Uterus (tissue), 2 donors: Measurements from ENCODE around the gene SULT1A1.
"Not testable (repeated sequence)": the region's sequence is repeated elsewhere in the genome, so short reads cannot be mapped to it uniquely, and the experiment has no call there.

Source experiments
- POLR2A ChIP-seq, 2 donors: fragments of 450-650 bp; IDR thresholded peaks; one replicate each; pipeline ENCODE4 v1.6.1; 2016; ENCODE audit warnings: antibody characterized with exemption in 2 of 2, mild to moderate bottlenecking in 1 of 2, moderate library complexity in 1 of 2
- TF ChIP-seq, protein P1 (sequence below), 4 experiments: fragments of 200-600 bp in 2 of 4; fragments of 450-650 bp in 2 of 4; sonication (generic) in 2 of 4; IDR thresholded peaks; one replicate each; pipeline ENCODE4 v1.5.1; 2016 to 2019; ENCODE audit warnings: antibody characterized with exemption in 4 of 4, mild to moderate bottlenecking in 2 of 4, moderate library complexity in 1 of 4

DNA sequence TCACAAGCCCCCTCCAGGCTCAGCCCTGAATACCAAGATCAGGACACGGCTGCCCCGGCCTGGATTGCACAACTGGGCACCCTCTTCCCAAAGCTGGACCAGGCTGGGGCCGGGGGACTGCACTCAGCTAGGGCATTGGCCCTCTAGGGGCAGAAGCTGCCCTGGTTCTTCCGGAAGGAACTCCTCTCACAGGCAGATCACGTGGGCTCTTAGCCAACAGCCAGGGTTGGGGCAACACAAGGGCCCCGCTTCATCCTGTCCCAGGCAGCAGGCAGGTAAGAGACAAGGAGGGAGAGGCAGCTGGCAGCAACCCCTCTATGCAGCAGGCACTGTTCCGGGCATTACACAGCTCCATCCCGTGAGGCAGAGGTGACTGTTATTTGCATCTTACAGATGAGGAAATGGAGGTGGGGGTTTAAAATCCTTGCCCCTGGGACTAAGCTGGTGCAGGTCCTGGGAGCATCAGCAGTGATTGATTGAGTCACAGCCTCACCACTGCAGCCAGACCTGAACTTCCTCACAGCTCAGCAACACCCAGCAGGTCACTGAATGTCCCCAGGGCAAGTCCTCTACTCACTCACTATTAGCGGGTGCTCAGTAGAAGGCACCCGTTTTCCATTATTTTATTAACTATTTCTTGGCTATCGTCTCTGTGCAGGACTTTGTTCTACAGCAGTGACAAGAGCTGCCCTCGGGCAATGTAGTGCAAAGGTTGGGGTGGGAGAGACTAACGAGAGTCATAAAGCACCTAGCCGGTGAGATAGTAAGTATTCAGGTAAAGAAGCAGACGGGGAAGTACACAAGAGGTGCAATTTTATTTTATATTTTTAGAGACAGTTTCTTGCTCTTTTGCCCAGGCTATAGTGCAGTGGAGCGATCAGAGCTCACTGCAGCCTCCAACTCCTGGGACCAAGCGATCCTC, 2.8 kb upstream of the SULT1A1 start:
- TF ChIP-seq POLR2A (IDR thresholded peaks at IDR 0.05) = not testable (repeated sequence)
- TF ChIP-seq, protein P1, sequence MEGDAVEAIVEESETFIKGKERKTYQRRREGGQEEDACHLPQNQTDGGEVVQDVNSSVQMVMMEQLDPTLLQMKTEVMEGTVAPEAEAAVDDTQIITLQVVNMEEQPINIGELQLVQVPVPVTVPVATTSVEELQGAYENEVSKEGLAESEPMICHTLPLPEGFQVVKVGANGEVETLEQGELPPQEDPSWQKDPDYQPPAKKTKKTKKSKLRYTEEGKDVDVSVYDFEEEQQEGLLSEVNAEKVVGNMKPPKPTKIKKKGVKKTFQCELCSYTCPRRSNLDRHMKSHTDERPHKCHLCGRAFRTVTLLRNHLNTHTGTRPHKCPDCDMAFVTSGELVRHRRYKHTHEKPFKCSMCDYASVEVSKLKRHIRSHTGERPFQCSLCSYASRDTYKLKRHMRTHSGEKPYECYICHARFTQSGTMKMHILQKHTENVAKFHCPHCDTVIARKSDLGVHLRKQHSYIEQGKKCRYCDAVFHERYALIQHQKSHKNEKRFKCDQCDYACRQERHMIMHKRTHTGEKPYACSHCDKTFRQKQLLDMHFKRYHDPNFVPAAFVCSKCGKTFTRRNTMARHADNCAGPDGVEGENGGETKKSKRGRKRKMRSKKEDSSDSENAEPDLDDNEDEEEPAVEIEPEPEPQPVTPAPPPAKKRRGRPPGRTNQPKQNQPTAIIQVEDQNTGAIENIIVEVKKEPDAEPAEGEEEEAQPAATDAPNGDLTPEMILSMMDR (IDR thresholded peaks at IDR 0.05) = not testable (repeated sequence)
